ENCODE data around the gene SPTSSA. TPM values are rescaled to one million over a fixed set of nuclear protein-coding genes. Genes with fewer than 3 reads are reported as not detected.
"Not testable (repeated sequence)": the region's sequence is repeated elsewhere in the genome, so short reads cannot be mapped to it uniquely, and the experiment has no call there.

SPTSSA gene, protein sequence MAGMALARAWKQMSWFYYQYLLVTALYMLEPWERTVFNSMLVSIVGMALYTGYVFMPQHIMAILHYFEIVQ
- total RNA-seq (2014; rRNA removed; shearing (Covaris generic); ENCODE audit: low replicate concordance): 13.1 and 25.0 TPM in 2 replicates

DNA sequence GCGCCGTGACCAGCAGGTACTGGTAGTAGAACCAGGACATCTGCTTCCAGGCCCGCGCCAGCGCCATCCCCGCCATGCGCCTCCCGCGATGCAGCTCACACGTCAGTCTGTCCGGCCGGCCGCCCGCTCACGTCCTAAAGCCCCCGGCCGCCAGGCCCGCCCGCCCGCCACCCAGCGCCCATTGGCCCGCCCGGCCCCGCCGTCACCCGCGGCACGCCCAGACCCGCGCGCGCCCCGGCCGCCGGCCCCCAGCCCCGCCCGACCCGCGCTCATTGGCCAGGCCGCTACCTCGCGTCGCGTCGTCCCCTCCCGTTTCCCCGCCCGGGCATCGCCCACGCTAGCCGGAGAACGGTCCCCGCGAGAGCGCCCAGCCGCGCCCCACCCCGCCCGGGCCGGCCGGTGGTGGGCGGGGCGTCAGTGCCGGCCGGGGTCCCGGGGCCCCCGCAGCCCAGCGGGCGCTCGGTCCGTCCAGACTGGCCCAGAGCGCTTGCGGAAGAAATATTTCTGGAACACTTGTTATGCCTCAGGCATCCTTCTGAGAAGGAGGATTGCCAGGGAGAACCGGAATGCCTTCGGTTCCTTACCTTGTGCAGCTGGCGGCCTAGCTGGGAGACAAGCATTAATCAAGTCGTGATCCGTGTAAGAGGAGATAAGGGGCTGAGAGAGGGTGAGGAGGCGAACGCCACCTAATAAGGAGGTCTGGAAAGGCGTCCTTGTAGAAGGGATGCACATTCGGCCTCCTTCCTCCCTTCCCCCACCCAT is at the start of gene SPTSSA:
Gene SPTSSA, minus strand, starts transcription at position 109 of the 762 bp plus-strand sequence. Its CDS starts 33 bp downstream, at position 76.
- in situ Hi-C loops (cut with HindIII; ENCODE audit: low pct_unique_long_range_greater_than_20kb, low sequenced_read_pairs): no loop called here
- DNase-seq (ENCODE audit: low read depth): peak; percentile 70

DNA sequence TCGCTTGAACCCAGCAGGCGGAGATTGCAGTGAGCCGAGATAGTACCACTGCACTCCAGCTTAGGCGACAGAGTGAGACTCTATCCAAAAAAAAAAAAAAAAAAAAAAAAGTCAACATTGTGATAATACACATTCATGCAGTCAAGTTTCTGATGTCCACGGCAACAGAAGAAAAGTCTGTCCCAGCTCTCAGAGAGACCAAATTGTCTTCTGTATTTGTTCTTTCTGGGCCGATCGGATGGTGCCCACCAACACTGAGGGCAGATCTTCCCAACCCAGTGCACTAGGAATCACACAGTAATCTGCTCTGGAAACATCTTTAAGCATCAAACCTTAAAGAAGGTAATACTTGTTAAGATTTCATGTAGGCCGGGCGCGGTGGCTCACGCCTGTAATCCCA is 45.8 kb upstream of the SPTSSA start:
- in situ Hi-C loops (cut with HindIII; ENCODE audit: low pct_unique_long_range_greater_than_20kb, low sequenced_read_pairs): no loop called here

DNA sequence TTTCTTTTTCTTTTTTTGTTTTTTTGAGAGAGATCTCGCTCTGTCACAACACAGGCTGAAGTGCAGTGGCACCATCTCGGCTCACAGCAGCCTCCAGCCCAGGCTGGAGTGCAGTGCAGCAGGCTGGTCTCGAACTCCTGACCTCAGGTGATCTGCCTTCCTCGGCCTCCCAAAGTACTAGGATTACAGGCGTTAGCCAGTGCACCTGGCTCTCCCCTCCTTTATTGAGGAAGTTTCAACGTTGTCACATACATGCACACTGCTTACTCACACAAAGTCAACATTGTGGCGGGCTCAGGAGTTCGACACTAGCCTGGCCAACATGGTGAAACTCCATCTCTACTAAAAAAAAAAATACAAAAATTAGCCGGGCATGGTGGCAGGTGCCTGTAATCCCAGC is 45.4 kb upstream of the SPTSSA start:
- in situ Hi-C loops (cut with HindIII; ENCODE audit: low pct_unique_long_range_greater_than_20kb, low sequenced_read_pairs): no loop called here
- DNase-seq (ENCODE audit: low read depth): no peak

More for the DNA sequence above, 45.8 kb upstream of the SPTSSA start:
- DNase-seq (ENCODE audit: low read depth): no peak

DNA sequence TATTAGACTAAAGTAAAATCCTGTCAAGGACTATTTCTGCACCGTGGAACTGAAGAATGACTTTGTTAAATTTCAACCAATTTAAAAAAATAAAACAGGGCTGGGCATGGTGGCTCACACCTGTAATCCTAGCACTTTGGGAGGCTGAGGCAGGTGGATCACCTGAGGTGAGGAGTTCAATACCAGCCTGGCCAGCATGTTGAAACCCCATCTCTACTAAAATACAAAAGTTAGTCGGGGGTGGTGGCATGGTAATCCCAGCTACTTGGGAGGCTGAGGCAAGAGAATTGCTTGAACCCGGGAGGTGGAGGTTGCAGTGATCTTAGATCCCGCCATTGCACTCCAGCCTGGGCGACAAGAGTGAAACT is 43.1 kb upstream of the SPTSSA start:
- in situ Hi-C loops (cut with HindIII; ENCODE audit: low pct_unique_long_range_greater_than_20kb, low sequenced_read_pairs); DNase-seq (ENCODE audit: low read depth): not testable (repeated sequence)

DNA sequence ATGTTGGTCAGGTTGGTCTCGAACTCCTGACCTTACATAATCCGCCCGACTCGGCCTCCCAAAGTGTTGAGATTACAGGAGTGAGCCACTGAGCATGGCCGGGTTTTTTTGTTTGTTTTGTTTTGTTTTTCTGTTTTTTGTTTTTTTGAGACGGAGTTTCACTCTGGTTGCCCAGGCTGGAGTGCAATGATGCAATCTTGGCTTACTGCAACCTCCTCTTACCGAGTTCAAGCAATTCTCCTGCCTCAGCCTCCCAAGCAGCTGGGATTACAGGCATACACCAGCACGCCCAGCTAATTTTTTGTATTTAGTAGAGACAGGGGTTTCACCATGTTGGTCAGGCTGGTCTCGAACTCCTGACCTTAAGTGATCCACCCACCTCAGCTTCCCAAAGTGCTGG is 42.0 kb upstream of the SPTSSA start:
- DNase-seq (ENCODE audit: low read depth); in situ Hi-C loops (cut with HindIII; ENCODE audit: low pct_unique_long_range_greater_than_20kb, low sequenced_read_pairs): not testable (repeated sequence)

DNA sequence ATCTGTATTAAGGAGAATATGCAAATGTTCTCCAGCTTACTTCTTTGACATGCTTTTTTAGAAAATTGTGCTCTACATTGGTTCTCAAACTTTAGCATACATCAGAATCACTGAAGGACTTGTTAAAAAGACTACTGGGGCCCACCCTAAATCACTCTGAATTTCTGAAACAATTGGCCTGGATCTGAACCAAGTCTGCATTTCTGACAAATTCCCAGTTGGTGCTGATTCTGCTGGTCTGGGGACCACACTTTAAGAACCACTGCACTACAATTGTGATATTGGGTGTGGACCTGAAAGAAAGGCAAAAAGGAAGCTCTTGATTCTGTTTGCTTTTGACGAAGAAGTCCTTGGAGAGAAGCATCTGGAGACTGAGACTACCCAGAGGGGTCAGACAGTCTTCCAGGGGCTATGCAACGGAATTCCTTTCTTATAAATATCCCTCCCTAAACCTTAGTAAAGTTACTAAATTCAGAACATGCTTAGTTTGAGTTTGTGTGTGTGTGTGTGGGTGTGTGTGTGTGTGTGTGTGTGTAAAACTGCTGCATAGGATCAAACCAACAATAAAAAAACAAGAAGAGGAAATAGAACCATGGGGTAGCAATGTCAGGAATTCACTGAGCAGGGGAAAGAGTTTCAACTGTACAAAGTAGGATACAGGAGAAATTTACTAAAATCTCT is 40.6 kb upstream of the SPTSSA start:
- in situ Hi-C loops (cut with HindIII; ENCODE audit: low pct_unique_long_range_greater_than_20kb, low sequenced_read_pairs): no loop called here
- DNase-seq (ENCODE audit: low read depth): no peak

DNA sequence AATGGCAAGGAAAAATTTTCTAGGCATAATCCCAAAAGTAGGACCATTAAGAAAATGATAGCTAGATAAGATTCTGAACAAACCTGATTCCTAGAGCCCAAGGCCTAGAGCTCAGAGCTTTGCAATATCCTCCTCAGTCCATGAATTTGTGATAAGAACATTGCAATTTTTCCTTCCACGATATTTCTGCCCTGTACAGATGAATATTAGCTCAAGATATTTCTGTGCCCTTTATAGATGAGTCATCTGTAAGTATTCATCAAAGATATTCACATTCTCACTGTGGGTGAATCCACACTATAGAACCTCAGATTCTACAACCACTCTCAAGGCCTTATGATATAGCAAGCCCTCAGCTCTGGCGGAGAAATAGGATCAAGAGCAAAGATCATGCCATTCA is 40.0 kb upstream of the SPTSSA start:
- in situ Hi-C loops (cut with HindIII; ENCODE audit: low pct_unique_long_range_greater_than_20kb, low sequenced_read_pairs): no loop called here
- DNase-seq (ENCODE audit: low read depth): no peak

DNA sequence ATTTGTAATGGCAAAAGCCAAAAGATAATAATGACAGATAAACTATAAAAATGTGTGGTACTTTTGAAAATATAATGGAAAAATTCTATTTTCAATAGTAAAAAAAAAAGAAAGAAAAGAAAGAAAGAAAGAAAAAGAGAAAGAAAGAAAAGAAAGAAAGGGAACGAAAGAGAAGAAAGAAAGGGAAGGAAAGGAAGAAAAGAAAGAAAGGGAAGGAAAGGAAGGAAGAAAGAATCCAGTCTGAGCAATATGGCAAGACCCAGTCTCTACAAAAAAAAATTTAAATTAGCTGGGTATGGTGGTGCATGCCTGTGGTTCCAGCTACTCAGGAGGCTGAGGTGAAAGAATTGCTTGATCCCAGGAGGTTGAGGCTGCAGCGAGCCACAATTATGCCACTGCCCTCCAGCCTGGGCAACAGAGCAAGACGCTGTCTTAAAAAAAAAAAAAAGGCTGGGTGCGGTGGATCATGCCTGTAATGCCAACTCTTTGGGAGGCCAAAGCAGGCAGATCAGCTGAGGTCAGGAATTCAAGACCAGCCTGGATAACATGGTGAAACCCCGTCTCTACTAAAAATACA is 39.1 kb upstream of the SPTSSA start:
- in situ Hi-C loops (cut with HindIII; ENCODE audit: low pct_unique_long_range_greater_than_20kb, low sequenced_read_pairs): no loop called here
- no peak for DNase-seq (ENCODE audit: low read depth)

DNA sequence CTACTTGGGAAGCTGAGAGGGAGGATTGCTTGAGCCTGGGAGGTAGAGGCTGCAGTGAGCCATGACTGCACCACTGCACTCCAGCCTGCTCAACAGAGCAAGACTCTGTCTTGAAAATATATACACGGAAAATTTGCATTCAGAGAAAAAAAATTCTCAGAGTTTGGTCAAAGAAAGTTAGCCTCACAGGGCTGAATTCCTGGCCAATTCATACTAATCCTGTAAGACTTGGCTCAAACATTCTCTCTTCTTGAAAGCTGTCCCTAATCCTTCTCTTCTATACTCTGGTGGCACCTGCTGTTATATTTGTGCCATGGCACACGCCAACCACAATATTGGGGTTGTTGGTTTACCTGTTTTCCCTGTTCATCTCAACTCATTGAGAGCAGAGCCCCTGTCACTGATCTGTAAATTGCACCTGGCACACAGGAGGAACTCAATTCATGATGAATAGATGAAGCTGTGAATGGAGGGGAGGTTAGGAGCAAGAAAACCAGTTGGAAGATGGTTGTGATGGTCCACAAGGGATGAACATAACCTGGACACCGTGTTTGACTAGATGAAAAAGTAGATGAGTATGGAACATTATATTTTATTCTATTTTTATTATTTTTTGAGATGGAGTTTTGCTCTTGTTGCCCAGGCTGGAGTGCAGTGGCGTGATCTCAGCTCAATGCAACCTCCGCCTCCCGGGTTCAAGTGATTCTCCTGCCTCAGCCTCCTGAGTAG is 36.8 kb upstream of the SPTSSA start:
- peak; percentile 21 for DNase-seq (ENCODE audit: low read depth)
- in situ Hi-C loops (cut with HindIII; ENCODE audit: low pct_unique_long_range_greater_than_20kb, low sequenced_read_pairs): no loop called here

DNA sequence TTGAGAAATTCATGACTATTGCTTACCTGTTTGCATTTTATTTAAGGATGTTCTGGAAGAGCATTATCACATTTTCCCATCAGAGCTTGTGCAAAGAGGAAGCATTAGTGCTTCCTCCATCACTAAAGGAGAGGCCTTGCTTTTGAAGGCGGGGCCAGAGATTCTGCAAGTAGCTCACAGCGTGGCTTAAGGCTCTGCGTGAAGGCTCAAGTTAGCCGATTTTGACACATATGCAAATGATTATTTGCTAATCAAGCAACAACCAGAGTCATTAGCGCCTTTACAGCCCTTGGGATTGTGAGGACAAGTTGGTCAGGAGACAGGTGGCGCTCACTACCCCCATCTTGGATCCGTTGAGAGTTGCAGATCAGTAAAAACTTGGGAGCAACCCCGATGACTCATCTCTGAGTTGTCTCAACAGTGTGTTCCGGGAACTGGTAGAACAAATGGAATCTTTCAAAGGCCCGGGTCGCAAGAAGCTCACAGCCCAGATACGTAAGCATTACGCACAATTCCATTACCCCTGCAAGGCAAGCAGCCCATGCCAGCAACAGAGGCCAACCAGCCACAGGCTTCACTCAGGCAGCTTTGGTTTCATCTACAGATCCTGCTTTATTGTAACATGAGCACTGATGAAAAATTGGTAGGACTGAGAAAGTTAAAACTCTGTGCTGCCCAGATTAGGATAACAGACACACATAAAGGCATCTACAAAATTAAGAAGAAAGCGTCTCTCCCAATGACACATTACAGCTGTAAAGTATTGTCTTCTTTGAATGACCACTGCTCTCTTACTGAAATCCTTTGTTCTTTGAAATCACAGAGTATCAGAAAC is 34.9 kb upstream of the SPTSSA start:
- peak; percentile 77 for DNase-seq (ENCODE audit: low read depth)
- in situ Hi-C loops (cut with HindIII; ENCODE audit: low pct_unique_long_range_greater_than_20kb, low sequenced_read_pairs): no loop called here

DNA sequence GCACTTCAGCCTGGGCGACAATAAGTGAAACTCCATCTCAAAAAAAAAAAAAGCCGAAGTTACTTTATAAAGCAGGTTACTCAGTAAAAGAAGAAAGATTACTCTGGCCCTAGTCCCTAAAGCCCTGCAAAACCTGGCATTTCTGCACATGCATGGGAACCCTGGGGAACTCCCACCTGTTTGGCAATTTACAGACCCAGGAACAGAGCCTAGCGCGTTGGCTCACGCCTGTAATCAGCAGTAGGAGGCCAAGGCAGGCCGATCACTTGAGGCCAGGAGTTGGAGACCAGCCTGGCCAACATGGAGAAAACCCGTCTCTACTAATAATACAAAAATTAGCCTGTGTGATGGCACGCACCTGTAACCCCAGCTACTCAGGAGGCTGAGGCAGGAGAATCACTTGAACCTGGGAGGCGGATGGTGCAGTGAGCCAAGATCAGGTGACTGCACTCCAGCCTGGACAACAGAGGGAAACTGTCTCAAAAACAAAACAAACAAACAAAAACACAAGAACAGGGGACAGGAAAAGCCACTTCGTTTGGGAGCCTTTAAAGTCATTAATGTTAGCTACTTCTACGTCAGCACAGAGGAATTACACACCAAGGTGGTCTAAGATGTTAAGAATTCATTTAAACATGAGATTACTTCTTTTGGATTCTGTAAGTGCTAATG is 34.1 kb upstream of the SPTSSA start:
- in situ Hi-C loops (cut with HindIII; ENCODE audit: low pct_unique_long_range_greater_than_20kb, low sequenced_read_pairs): no loop called here

DNA sequence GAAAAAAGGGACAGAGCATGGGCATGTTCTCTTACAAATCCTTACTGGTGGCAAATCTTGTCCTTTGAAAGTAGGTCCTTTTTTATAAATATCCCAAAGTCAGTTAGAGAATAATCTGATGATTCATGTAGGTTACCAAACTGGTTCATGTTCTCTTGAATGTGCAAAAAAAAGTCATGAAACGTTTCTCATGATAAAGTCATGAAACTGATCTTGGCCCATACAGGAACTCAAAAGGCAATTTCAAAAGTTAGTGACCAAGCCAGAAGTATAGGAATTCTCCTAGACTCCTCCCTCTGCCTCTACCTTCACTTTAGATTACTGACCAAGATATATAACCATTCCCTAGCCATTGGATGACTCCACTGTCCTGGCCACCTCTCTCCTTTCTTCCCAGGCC is 27.3 kb upstream of the SPTSSA start:
- in situ Hi-C loops (cut with HindIII; ENCODE audit: low pct_unique_long_range_greater_than_20kb, low sequenced_read_pairs): no loop called here

More for the DNA sequence above, 34.1 kb upstream of the SPTSSA start:
- DNase-seq (ENCODE audit: low read depth): no peak

DNA sequence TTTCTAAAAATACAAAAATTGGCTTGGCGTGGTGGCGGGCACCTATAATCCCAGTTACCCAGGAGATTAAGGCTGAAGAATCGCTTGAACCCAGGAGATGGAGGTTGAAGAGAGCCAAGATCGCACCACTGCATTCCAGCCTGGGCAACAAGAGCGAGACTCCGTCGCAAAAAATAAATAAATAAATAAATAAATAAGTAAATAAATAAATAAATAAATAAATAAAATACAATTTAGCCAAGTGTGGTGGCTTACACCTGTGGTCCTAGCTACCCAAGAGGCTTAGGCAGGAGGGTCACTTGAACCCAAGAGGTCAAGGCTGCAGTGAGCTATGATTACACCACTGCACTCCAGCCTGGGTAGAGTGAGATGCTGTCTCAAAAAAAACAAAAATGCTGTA is 26.5 kb upstream of the SPTSSA start:
- DNase-seq (ENCODE audit: low read depth): no peak
- in situ Hi-C loops (cut with HindIII; ENCODE audit: low pct_unique_long_range_greater_than_20kb, low sequenced_read_pairs): no loop called here

More for the DNA sequence above, 27.3 kb upstream of the SPTSSA start:
- no peak for DNase-seq (ENCODE audit: low read depth)

DNA sequence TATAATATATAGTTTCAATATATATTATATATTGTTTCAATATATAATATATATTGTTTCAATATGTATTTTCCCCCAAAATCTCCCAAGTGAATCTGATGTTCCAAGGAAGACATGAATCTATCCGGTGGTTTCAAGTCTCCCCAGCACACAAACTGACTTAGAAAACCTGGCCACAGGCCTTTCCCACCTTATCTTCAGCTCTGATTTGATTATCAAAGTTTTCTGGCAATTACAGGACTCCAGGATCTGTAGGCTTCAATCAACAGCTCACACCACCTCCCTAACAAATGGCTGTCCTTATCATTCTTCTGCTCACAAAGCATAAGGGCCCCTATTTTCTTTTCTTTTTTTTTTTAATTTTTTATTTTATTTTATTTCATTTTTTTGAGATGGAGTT is 22.7 kb upstream of the SPTSSA start:
- no peak for DNase-seq (ENCODE audit: low read depth)
- in situ Hi-C loops (cut with HindIII; ENCODE audit: low pct_unique_long_range_greater_than_20kb, low sequenced_read_pairs): no loop called here

DNA sequence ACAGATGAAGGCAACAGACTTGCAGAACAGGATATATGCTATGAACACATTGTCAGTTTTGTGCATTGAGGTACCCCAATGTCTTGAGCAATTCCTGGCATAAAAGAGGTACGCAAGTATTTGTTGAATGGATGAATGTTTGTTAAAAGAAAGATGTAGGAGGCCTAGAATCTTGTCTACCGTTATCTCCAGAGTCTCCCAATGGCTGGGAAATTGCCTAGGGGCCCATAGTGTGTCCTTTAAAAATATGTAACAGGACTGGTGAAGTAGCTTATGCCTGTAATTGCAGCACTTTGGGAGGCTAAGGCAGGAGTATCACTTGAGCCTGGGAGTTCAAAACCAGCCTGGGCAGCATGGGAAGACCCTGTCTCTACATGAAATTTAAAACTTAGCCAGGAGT is 20.4 kb upstream of the SPTSSA start:
- in situ Hi-C loops (cut with HindIII; ENCODE audit: low pct_unique_long_range_greater_than_20kb, low sequenced_read_pairs): no loop called here
- no peak for DNase-seq (ENCODE audit: low read depth)

DNA sequence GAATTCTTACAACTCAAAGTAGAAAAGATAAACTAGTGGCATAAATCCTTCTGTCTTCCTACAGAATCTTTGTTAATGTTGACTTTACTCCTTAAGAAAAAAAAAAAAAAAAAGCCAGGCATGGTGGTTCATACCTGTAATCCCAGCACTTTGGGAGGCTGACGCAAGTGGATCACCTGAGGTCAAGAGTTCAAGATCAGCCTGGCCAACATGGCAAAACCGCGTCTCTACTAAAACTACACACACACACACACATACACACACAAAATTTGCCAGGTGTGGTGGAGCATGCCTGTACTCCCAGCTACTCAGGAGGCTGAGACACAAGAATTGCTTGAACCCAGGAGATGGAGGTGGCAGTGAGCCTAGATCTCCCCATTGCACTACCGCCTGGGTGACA is 17.7 kb upstream of the SPTSSA start:
- DNase-seq (ENCODE audit: low read depth): no peak
- in situ Hi-C loops (cut with HindIII; ENCODE audit: low pct_unique_long_range_greater_than_20kb, low sequenced_read_pairs): no loop called here

DNA sequence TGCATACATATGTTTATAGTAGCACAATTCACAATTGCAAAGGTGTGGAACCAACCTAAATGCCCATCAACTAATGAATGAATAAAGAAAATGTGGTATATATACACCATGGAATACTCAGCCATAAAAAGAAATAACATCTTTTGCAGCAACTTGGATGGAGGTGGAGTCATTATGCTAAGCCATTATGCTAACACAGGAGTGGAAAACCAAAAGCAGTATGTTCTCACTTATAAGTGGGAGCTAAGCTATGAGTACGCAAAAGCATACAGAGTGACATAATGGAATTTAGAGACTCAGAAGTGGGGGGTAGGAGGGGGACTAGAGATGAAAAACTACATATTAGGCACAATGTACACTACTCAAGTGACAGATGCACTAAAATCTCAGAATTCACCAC is 16.2 kb upstream of the SPTSSA start:
- in situ Hi-C loops (cut with HindIII; ENCODE audit: low pct_unique_long_range_greater_than_20kb, low sequenced_read_pairs): no loop called here

More for the DNA sequence above, 16.2 kb upstream of the SPTSSA start:
- DNase-seq (ENCODE audit: low read depth): no peak
